Measurements from ENCODE around the gene C5orf63.
"Not testable (repeated sequence)": the region's sequence is repeated elsewhere in the genome, so short reads cannot be mapped to it uniquely, and the experiment has no call there.

C5orf63 gene

GRCh38 chr5:127025467-127025866 lies 47.8 kb downstream of the C5orf63 start:
- Histone ChIP-seq H3K4me2 (ENCODE audit: insufficient read depth, low read length) (no peak overlapping the region), H3K27me3 (ENCODE audit: insufficient read depth, low read length, poor library complexity) (peaks cover 4% of the 10 kb centered on the region), H3K9me3 (ENCODE audit: insufficient read depth, low read length, severe bottlenecking) (no peaks in the 10 kb centered on the region), H3K79me2 (ENCODE audit: insufficient read depth, low read length) (no peaks in the 10 kb centered on the region), H3K9ac (ENCODE audit: low read depth, low read length) (no peak overlapping the region), H3K4me1 (ENCODE audit: insufficient read depth, low read length) (no peaks in the 10 kb centered on the region), H3K4me3 (ENCODE audit: low read depth in 1 of 2, low read length in 2 of 2) (no peak overlapping the region), H4K20me1 (ENCODE audit: insufficient read depth, low read length) (no peaks in the 10 kb centered on the region), H2AFZ (ENCODE audit: low read depth, low read length) (no peak overlapping the region), H3K36me3 (ENCODE audit: insufficient read depth, low read length) (no peaks in the 10 kb centered on the region), H3K27ac (ENCODE audit: low read length) (no peak overlapping the region)
- no peak for TF ChIP-seq EZH2 (IDR thresholded peaks at IDR 0.05; ENCODE audit: borderline replicate concordance, low read depth, low read length, severe bottlenecking)
- TF ChIP-seq, protein P1, sequence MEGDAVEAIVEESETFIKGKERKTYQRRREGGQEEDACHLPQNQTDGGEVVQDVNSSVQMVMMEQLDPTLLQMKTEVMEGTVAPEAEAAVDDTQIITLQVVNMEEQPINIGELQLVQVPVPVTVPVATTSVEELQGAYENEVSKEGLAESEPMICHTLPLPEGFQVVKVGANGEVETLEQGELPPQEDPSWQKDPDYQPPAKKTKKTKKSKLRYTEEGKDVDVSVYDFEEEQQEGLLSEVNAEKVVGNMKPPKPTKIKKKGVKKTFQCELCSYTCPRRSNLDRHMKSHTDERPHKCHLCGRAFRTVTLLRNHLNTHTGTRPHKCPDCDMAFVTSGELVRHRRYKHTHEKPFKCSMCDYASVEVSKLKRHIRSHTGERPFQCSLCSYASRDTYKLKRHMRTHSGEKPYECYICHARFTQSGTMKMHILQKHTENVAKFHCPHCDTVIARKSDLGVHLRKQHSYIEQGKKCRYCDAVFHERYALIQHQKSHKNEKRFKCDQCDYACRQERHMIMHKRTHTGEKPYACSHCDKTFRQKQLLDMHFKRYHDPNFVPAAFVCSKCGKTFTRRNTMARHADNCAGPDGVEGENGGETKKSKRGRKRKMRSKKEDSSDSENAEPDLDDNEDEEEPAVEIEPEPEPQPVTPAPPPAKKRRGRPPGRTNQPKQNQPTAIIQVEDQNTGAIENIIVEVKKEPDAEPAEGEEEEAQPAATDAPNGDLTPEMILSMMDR (IDR thresholded peaks at IDR 0.05; ENCODE audit: borderline replicate concordance, extremely low read depth, low read length, poor library complexity, severe bottlenecking), result no peak
- DNase-seq (no peak), ATAC-seq (ENCODE audit: insufficient read depth, low read depth) (no peak)

- Histone ChIP-seq H3K36me3 (ENCODE audit: insufficient read depth, low read length) (no peaks in the 10 kb centered on the region), H3K27ac (ENCODE audit: low read length) (no peak overlapping the region), H3K4me1 (ENCODE audit: insufficient read depth, low read length) (no peaks in the 10 kb centered on the region), H3K4me3 (ENCODE audit: low read depth in 1 of 2, low read length in 2 of 2) (no peak overlapping the region), H3K9me3 (ENCODE audit: insufficient read depth, low read length, severe bottlenecking) (no peaks in the 10 kb centered on the region), H2AFZ (ENCODE audit: low read depth, low read length) (no peak overlapping the region), H3K4me2 (ENCODE audit: insufficient read depth, low read length) (no peak overlapping the region), H3K27me3 (ENCODE audit: insufficient read depth, low read length, poor library complexity) (peaks cover 4% of the 10 kb centered on the region), H3K9ac (ENCODE audit: low read depth, low read length) (no peak overlapping the region), H3K79me2 (ENCODE audit: insufficient read depth, low read length) (no peaks in the 10 kb centered on the region), H4K20me1 (ENCODE audit: insufficient read depth, low read length) (no peaks in the 10 kb centered on the region)
- DNase-seq (no peak), ATAC-seq (ENCODE audit: insufficient read depth, low read depth) (no peak)
- TF ChIP-seq EZH2 (IDR thresholded peaks at IDR 0.05; ENCODE audit: borderline replicate concordance, low read depth, low read length, severe bottlenecking), result no peak
- TF ChIP-seq, protein P1 (IDR thresholded peaks at IDR 0.05; ENCODE audit: borderline replicate concordance, extremely low read depth, low read length, poor library complexity, severe bottlenecking), result no peak
Measured at GRCh38 chr5:127024821-127025220, 48.5 kb downstream of the C5orf63 start.

DNA sequence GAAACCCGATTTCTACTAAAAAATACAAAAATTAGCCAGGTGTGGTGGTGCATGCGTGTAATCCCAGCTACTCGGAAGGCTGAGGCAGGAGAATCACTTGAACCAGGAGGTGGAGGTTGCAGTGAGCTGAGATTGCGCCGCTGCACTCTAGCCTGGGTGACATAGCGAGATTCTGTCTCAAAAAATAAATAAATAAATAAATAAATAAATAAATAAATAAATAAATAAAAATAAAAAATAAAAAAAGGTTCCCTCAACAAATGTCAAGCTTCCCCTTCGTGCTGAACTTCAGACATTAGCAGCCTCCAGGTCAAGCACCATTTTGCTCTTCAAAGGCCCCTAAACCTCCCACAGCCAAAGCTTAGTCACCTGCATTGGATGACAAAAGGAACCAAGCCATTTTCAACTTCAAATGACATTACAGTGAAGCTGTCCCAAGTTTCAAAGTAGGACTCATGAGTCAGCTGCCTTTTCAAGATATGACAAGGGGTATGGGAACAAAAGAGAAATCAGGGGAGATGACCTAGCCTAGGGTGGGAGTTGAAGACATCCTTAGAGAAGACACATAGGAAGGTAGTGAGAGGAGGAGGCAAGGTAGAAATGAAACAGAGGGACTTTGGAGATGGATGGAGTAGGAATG lies 49.6 kb downstream of the C5orf63 start:
- DNase-seq; H4K20me1 ChIP-seq (ENCODE audit: insufficient read depth, low read length); ATAC-seq (ENCODE audit: insufficient read depth, low read depth); H3K4me1 ChIP-seq (ENCODE audit: insufficient read depth, low read length); H3K27ac ChIP-seq (ENCODE audit: low read length); H2AFZ ChIP-seq (ENCODE audit: low read depth, low read length); H3K36me3 ChIP-seq (ENCODE audit: insufficient read depth, low read length); H3K79me2 ChIP-seq (ENCODE audit: insufficient read depth, low read length); H3K4me3 ChIP-seq (ENCODE audit: low read depth in 1 of 2, low read length in 2 of 2); H3K27me3 ChIP-seq (ENCODE audit: insufficient read depth, low read length, poor library complexity); H3K9me3 ChIP-seq (ENCODE audit: insufficient read depth, low read length, severe bottlenecking); H3K4me2 ChIP-seq (ENCODE audit: insufficient read depth, low read length); H3K9ac ChIP-seq (ENCODE audit: low read depth, low read length): not testable (repeated sequence)

- H3K79me2 ChIP-seq (ENCODE audit: insufficient read depth, low read length), result no peaks in the 10 kb centered on the region
- H3K27me3 ChIP-seq (ENCODE audit: insufficient read depth, low read length, poor library complexity), result peaks cover 4% of the 10 kb centered on the region
- no peak overlapping the region for H2AFZ ChIP-seq (ENCODE audit: low read depth, low read length)
- TF ChIP-seq, protein P1 (IDR thresholded peaks at IDR 0.05; ENCODE audit: borderline replicate concordance, extremely low read depth, low read length, poor library complexity, severe bottlenecking), result no peak
- no peak overlapping the region for H3K9ac ChIP-seq (ENCODE audit: low read depth, low read length)
- no peak overlapping the region for H3K27ac ChIP-seq (ENCODE audit: low read length)
- no peak for DNase-seq
- no peaks in the 10 kb centered on the region for H4K20me1 ChIP-seq (ENCODE audit: insufficient read depth, low read length)
- no peak overlapping the region for H3K4me2 ChIP-seq (ENCODE audit: insufficient read depth, low read length)
- no peaks in the 10 kb centered on the region for H3K36me3 ChIP-seq (ENCODE audit: insufficient read depth, low read length)
- no peaks in the 10 kb centered on the region for H3K9me3 ChIP-seq (ENCODE audit: insufficient read depth, low read length, severe bottlenecking)
- ATAC-seq (ENCODE audit: insufficient read depth, low read depth), result no peak
- no peak overlapping the region for H3K4me3 ChIP-seq (ENCODE audit: low read depth in 1 of 2, low read length in 2 of 2)
- H3K4me1 ChIP-seq (ENCODE audit: insufficient read depth, low read length), result no peaks in the 10 kb centered on the region
Measured at GRCh38 chr5:127022846-127023245, 50.5 kb downstream of the C5orf63 start.
